Uterus (tissue), 4 donors: ENCODE results near the gene TMPRSS6. TPM values are rescaled to one million over a fixed set of nuclear protein-coding genes. Genes with fewer than 3 reads are reported as not detected.

Experiments
- DNase-seq, 2 donors: peaks; one replicate each; pipeline ENCODE4 v3.0.0-alpha.2; 2019 to 2020
- H3K27ac ChIP-seq, 2 donors: fragments of 200-600 bp; sonication (generic); 1 replicate in 1 of 2; 2 replicates in 1 of 2; pipeline ENCODE4 v1.5.1; 2016 to 2018
- H3K27me3 ChIP-seq, 2 donors: fragments of 200-600 bp; sonication (generic); one replicate each; pipeline ENCODE4 v1.5.1; 2018 to 2019; ENCODE audit warnings: control low read depth in 1 of 2
- H3K36me3 ChIP-seq, 2 donors: fragments of 200-600 bp; sonication (generic); one replicate each; pipeline ENCODE4 v1.5.1; 2019; ENCODE audit warnings: control low read depth in 1 of 2
- H3K4me1 ChIP-seq, 2 donors: fragments of 200-600 bp; sonication (generic); one replicate each; pipeline ENCODE4 v1.5.1; 2018 to 2019; ENCODE audit warnings: control low read depth in 1 of 2
- H3K4me3 ChIP-seq, 2 donors: fragments of 200-600 bp; sonication (generic); 1 replicate in 1 of 2; 2 replicates in 1 of 2; pipeline ENCODE4 v1.5.1; 2018 to 2019; ENCODE audit warnings: mild to moderate bottlenecking in 1 of 2
- H3K9me3 ChIP-seq, 2 donors: fragments of 200-600 bp; sonication (generic); one replicate each; pipeline ENCODE4 v1.5.1; 2019; ENCODE audit warnings: control low read depth in 1 of 2
- POLR2A ChIP-seq, 2 donors: fragments of 450-650 bp; IDR thresholded peaks; one replicate each; pipeline ENCODE4 v1.6.1; 2016; ENCODE audit warnings: antibody characterized with exemption in 2 of 2, mild to moderate bottlenecking in 1 of 2, moderate library complexity in 1 of 2
- intact Hi-C: fragments of 100-400 bp; cut with DNase I; formaldehyde crosslinking; loops from one replicate; pipeline ENCODE4 v1.15.1; 2023; ENCODE audit warnings: low total_unique reads
- total RNA-seq, 4 donors: library from RNA; depleted of rRNA in 3 of 4; stranded (reverse); fragments of >200 nt in 3 of 4; gene quantifications; one replicate each; pipeline versions ENCODE4 v1.1.0 to v1.2.4, GENCODE V29; 2014 to 2023
- TF ChIP-seq, protein P1 (sequence below), 4 experiments: fragments of 200-600 bp in 2 of 4; fragments of 450-650 bp in 2 of 4; sonication (generic) in 2 of 4; IDR thresholded peaks; one replicate each; pipeline ENCODE4 v1.5.1; 2016 to 2019; ENCODE audit warnings: antibody characterized with exemption in 4 of 4, mild to moderate bottlenecking in 2 of 4, moderate library complexity in 1 of 4
- donor health status: DM: yes; HTN: yes; CAD: no.

TMPRSS6 gene
- total RNA-seq, 4 donors from 2014 or later, result not detected

DNA sequence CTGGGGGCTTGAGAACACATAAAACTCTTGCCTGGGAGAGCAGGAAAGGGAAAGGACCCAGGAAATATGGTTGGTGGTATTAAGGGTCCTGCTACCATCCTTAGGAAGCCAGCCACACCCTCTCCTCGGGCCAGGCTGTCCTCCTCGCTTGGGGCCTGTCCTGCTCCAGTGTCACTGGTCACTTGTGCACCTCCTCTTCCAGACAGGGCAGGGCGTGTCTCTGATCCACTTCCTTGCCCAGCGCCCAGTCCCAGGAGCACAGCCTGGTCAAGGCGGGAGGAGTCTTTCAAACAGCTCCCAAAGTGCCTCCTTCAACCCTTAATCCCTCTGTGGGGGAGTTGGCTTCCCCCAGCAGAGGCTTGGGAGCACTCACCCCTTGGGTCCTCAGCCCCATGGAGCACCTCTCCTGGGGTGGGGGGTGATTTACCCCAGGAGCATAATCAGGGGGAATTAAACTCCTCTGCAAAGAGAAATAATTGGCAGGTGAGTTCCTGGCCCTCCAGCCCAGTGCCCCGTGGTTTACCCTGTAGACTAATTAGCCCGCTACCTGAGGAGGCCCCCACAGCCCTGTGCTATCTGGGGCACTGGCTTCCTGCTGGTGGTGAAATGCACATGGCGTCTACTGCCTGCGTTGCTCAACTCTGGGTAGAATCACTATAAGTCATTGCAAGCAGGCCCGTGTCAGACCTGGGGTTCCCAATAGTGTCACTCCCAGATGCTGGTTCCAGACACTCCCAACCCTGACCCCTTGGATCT lies 8.0 kb downstream of the TMPRSS6 start:
- no peak for DNase-seq
- H3K4me3 ChIP-seq, result no peak overlapping the region
- H3K9me3 ChIP-seq, result no peaks in the 10 kb centered on the region
- intact Hi-C loops, result no loop called here
- no peaks in the 10 kb centered on the region for H3K4me1 ChIP-seq
- no peaks in the 10 kb centered on the region for H3K27me3 ChIP-seq
- H3K36me3 ChIP-seq, result no peaks in the 10 kb centered on the region
- TF ChIP-seq, protein P1, sequence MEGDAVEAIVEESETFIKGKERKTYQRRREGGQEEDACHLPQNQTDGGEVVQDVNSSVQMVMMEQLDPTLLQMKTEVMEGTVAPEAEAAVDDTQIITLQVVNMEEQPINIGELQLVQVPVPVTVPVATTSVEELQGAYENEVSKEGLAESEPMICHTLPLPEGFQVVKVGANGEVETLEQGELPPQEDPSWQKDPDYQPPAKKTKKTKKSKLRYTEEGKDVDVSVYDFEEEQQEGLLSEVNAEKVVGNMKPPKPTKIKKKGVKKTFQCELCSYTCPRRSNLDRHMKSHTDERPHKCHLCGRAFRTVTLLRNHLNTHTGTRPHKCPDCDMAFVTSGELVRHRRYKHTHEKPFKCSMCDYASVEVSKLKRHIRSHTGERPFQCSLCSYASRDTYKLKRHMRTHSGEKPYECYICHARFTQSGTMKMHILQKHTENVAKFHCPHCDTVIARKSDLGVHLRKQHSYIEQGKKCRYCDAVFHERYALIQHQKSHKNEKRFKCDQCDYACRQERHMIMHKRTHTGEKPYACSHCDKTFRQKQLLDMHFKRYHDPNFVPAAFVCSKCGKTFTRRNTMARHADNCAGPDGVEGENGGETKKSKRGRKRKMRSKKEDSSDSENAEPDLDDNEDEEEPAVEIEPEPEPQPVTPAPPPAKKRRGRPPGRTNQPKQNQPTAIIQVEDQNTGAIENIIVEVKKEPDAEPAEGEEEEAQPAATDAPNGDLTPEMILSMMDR (IDR thresholded peaks at IDR 0.05), result no peak
- TF ChIP-seq POLR2A (IDR thresholded peaks at IDR 0.05), result no peak
- H3K27ac ChIP-seq, result no peak overlapping the region

DNA sequence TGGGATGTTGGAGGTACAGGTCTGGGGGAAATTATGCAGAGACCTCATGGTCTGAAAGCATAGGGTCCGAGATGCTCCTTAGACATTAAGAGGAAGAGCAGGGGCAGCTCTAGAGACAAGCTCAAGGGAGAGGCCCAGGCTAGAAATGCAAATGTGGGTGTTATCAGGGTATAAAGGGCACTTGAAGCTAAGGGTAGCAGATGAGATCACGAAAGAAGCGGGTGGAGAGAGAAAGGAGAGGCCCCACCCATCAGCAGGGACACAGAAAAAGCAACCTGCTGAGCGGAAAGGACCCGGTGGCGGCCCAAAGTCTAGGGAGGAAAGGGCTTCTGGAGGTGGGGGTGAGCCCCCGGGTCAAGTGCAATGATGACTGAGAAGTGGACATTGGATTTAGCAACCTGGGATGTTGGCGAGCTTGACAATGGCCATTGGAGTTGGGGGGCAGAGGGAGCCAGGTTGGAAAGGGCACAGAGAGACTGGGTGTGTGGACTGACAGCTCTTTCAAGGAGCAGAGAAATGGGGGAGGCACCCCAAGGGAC lies 8.9 kb downstream of the TMPRSS6 start:
- Histone ChIP-seq H3K4me1 (no peaks in the 10 kb centered on the region), H3K9me3 (no peaks in the 10 kb centered on the region), H3K36me3 (no peaks in the 10 kb centered on the region), H3K4me3 (no peak overlapping the region), H3K27ac (no peak overlapping the region), H3K27me3 (no peaks in the 10 kb centered on the region)
- TF ChIP-seq, protein P1 (IDR thresholded peaks at IDR 0.05), result no peak
- no peak for TF ChIP-seq POLR2A (IDR thresholded peaks at IDR 0.05)
- intact Hi-C loops, result no loop called here
- DNase-seq, result no peak

DNA sequence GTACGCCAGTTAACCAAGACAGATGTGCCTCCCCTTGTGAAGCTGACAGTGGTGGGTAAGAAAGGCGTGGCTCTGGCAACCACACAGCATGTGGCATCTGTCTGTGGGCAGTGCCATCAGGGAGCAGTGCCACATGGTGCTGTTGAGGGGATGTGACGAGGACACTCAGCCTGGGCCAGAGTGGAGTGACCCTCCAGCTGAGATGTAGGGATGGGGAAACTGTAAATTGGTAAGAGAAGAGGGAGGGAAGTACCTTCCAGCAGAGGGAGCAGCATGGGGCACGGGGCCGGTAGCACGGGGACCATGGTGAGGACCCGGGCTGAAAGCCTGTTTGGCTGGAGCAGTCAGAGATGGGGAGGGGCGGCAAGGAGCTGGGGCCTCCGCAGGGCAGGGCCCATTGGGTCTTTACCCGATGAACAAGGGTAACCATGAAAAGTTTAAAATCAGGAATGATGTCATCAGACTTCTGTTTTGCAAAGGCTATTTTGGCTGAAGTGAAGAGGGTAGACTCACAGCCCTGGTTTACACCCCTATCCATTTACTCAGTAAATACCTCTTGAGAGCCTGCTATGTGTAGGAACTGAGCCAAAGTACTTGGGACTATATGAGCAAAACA lies 10.4 kb downstream of the TMPRSS6 start:
- intact Hi-C loops, result no loop called here
- Histone ChIP-seq H3K27me3 (no peaks in the 10 kb centered on the region), H3K36me3 (no peaks in the 10 kb centered on the region), H3K9me3 (no peaks in the 10 kb centered on the region), H3K4me1 (no peaks in the 10 kb centered on the region), H3K4me3 (no peak overlapping the region), H3K27ac (no peak overlapping the region)
- TF ChIP-seq, protein P1 (IDR thresholded peaks at IDR 0.05), result no peak
- TF ChIP-seq POLR2A (IDR thresholded peaks at IDR 0.05), result no peak
- DNase-seq, result no peak

DNA sequence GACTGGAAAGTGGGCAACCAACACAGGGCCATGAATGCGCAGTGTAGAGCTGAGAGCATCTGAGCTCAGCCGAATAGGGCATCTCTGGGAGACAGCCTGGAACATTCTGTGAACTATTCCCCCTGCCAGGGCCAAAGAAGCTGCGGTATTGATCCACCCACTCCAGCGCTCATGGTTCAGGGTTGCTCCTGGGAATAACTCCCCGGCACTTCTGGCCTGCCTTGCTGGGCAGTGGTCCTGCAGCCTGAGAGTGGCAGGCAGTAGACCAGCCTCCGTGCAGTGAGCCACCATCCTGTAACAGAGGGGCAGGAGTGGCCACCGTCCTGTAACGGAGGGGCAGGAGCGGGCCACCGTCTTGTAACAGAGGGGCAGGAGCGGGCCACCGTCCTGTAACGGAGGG lies 12.2 kb downstream of the TMPRSS6 start:
- intact Hi-C loops, result no loop called here
- H3K27ac ChIP-seq, result no peak overlapping the region
- H3K4me1 ChIP-seq, result no peaks in the 10 kb centered on the region
- no peaks in the 10 kb centered on the region for H3K27me3 ChIP-seq
- no peaks in the 10 kb centered on the region for H3K9me3 ChIP-seq
- TF ChIP-seq, protein P1 (IDR thresholded peaks at IDR 0.05), result no peak
- no peak for TF ChIP-seq POLR2A (IDR thresholded peaks at IDR 0.05)
- no peaks in the 10 kb centered on the region for H3K36me3 ChIP-seq
- no peak overlapping the region for H3K4me3 ChIP-seq
- DNase-seq, result no peak

DNA sequence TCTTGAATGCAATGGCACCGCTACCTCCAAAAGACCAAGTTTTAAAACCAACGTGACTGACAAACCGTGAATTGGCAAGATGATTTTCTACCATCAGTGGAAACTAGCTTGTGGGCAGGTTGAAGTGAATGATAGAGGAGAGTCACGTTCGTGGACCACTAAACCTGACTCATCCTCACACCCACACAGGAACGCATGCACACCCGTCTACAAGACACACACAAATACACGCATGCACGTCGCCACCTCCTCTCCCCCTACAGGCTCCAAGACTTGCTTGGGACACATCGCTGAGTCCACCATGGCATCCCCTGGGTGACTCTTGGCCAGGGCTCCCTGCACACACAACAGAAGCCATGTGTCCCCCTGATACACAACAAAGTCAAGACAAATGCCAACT lies 14.4 kb downstream of the TMPRSS6 start:
- Histone ChIP-seq H3K27ac (no peak overlapping the region), H3K36me3 (no peaks in the 10 kb centered on the region), H3K9me3 (no peaks in the 10 kb centered on the region), H3K27me3 (no peaks in the 10 kb centered on the region), H3K4me3 (no peak overlapping the region), H3K4me1 (no peaks in the 10 kb centered on the region)
- TF ChIP-seq, protein P1 (IDR thresholded peaks at IDR 0.05), result no peak
- TF ChIP-seq POLR2A (IDR thresholded peaks at IDR 0.05), result no peak
- no peak for DNase-seq
- intact Hi-C loops, result no loop called here
